GM12891 (cell line): ENCODE measurements around the gene FOS.

Experiments used
- DNase-seq: peaks from one replicate; pipeline ENCODE4 v3.0.0; 2011; ENCODE audit warnings: low spot score; ENCODE audit not compliant: insufficient read length
- FAIRE-seq: peaks from 2 replicates; lab custom pipeline; 2011; peaks lifted over from hg19 to GRCh38; lab: Jason Lieb, UNC
- PAX5 ChIP-seq: IDR thresholded peaks from 2 replicates; pipeline ENCODE4 v1.6.1; 2011; ENCODE audit warnings: low read length, moderate library complexity, mild to moderate bottlenecking; ENCODE audit not compliant: insufficient read depth, severe bottlenecking
- POLR2A ChIP-seq: IDR thresholded peaks from 2 replicates; pipeline ENCODE4 v1.6.1; 2011; ENCODE audit warnings: low read depth, low read length, control low read depth
- POLR2AphosphoS5 ChIP-seq: IDR thresholded peaks from 2 replicates; pipeline ENCODE4 v1.6.1; 2011; ENCODE audit warnings: low read depth, low read length, control low read depth
- POU2F2 ChIP-seq: IDR thresholded peaks from 2 replicates; pipeline ENCODE4 v1.6.1; 2011; ENCODE audit warnings: low read depth, mild to moderate bottlenecking, control low read depth, low read length, moderate library complexity
- SPI1 ChIP-seq: IDR thresholded peaks from 2 replicates; pipeline ENCODE4 v1.6.1; 2011; ENCODE audit warnings: low read depth, low read length, control low read depth
- TAF1 ChIP-seq: IDR thresholded peaks from 2 replicates; pipeline ENCODE4 v1.6.1; 2011; ENCODE audit warnings: low read depth, low read length, control low read depth

Gene FOS

GRCh38 chr14:75312341-75312740, 33.7 kb downstream of the FOS start:
- TF ChIP-seq POLR2A, result no peak
- TF ChIP-seq SPI1, result peak; percentile 38
- no peak for FAIRE-seq

GRCh38 chr14:75313294-75313693, 34.7 kb downstream of the FOS start:
- TF ChIP-seq PAX5, result no peak
- no peak for TF ChIP-seq POU2F2
- TF ChIP-seq SPI1, result no peak
- TF ChIP-seq POLR2AphosphoS5, result no peak
- no peak for TF ChIP-seq POLR2A
- TF ChIP-seq TAF1, result no peak
- DNase-seq, result no peak
- FAIRE-seq, result no peak

More at GRCh38 chr14:75312341-75312740, 33.7 kb downstream of the FOS start:
- DNase-seq, result no peak

- TF ChIP-seq POU2F2 (no peak), TAF1 (no peak), POLR2A (no peak), PAX5 (no peak), SPI1 (no peak), POLR2AphosphoS5 (no peak)
- DNase-seq (no peak), FAIRE-seq (no peak)
Measured at GRCh38 chr14:75315144-75315543, 36.5 kb downstream of the FOS start.

- DNase-seq (no peak), FAIRE-seq (no peak)
- no peak for TF ChIP-seq TAF1
- no peak for TF ChIP-seq POLR2A
- TF ChIP-seq PAX5, result no peak
- TF ChIP-seq SPI1, result no peak
- no peak for TF ChIP-seq POLR2AphosphoS5
- no peak for TF ChIP-seq POU2F2
Measured at GRCh38 chr14:75317148-75317547, 38.5 kb downstream of the FOS start.

DNA sequence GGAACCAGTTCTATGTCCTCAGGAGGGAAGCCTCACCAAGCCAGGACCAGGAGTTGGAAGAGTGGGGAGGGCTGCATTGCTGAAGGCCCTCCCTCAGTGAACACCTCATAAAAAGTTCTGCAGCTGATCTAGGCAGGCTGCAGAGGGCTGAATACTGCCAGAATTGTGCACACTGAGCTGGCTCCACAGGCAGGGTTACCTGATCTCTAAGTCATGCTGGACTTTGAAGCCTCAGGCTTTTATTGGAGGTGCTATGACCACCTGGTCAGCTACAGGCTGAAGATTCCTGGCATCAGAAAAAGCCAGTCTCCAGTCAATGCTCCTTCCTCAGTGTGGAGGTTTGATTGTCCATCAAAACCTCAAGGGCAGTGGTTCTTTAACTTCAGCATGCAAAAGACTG, 39.7 kb downstream of the FOS start:
- TF ChIP-seq SPI1 (no peak), POLR2AphosphoS5 (no peak), TAF1 (no peak), POLR2A (no peak), PAX5 (no peak), POU2F2 (no peak)
- no peak for FAIRE-seq
- no peak for DNase-seq

GRCh38 chr14:75319021-75319420, 40.4 kb downstream of the FOS start:
- FAIRE-seq, result no peak
- TF ChIP-seq SPI1, result no peak

DNA sequence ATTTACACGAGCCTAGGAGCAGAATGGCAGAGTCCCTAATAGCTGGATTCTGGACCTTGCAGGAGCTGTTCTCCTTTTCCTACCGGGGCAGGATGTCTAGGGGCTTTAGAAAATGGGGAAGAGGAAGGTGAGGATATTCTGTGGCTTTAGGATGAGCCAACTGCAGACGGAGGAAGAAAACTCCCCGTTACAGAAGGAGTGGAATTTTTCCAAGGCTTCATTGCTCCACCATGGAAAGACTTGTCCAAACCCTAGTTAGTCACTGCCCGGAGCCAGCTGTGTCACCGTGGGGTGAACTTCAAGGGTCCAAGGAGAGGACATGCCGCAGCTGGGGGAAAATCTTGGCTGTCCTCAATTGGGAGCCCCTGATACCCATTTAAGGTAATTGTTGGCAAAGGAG, 41.6 kb downstream of the FOS start:
- FAIRE-seq, result no peak
- no peak for DNase-seq
- TF ChIP-seq TAF1 (no peak), POLR2A (no peak), POU2F2 (no peak), PAX5 (no peak), POLR2AphosphoS5 (no peak), SPI1 (no peak)

More at GRCh38 chr14:75319021-75319420, 40.4 kb downstream of the FOS start:
- DNase-seq, result no peak

- DNase-seq, result no peak
- TF ChIP-seq TAF1 (no peak), POLR2AphosphoS5 (no peak), SPI1 (no peak), POLR2A (no peak), POU2F2 (no peak), PAX5 (no peak)
- FAIRE-seq, result no peak
Measured at GRCh38 chr14:75322746-75323145, 44.1 kb downstream of the FOS start.

DNA sequence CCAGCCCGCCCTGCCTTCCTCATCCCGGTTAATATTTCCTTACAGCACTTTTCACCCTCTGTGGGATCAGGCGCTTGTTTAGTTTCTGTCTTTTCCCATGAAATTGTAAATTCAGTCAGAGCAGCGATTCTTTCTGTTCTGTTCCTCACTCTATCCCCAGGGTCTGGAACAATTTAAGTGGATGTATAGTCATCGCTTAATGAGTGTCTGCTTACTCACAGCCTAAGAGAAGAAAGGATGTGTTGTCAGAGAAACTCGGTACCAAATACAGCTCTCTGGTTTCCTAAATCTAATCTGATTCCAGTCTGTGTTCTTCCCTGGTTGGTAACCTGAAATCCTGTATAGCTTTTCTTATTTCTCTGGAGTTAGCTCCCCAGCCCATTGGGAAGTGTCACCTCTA, 44.9 kb downstream of the FOS start:
- no peak for FAIRE-seq
- no peak for DNase-seq
- no peak for TF ChIP-seq POLR2A
- TF ChIP-seq TAF1, result no peak
- no peak for TF ChIP-seq POU2F2
- no peak for TF ChIP-seq PAX5
- TF ChIP-seq SPI1, result no peak
- TF ChIP-seq POLR2AphosphoS5, result no peak

DNA sequence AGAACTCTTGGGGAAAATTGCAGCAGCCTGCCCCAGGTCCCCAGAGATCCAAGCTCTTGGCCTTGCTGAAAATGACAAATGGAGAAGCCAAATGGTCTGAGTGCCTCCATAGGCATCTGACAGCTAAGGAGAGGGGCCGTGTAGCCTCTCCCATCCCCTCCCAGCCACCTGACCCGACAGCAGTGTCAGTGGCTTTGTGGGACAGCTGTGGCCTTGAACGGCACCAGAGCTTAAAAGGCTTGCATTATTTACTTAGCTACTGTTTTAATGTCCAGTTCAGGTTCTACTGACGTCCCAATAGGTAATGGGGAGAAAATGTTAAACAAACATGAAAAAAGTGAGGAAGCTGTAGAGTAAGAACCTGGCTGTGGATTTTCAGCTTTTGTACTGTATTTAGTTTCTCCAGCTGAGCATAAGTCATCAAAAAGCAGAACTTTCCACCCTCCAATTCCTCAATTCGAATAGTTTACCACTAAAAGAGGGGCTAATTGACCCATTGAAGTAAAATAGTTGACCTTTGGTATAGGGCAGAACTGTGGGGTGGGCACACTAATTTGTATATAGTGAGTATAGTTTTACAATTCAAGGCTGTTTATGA, 50.0 kb downstream of the FOS start:
- FAIRE-seq (no peak), DNase-seq (no peak)
- TF ChIP-seq SPI1 (no peak), POLR2AphosphoS5 (no peak)
